Lower leg skin (tissue), 4 donors: ENCODE results near the gene PTGES2. TPM values are rescaled to one million over a fixed set of nuclear protein-coding genes. Genes with fewer than 3 reads are reported as not detected.

Experiments
- DNase-seq, 2 donors: peaks; one replicate each; pipeline ENCODE4 v3.0.0-alpha.2; 2019; ENCODE audit warnings: low spot score in 2 of 2
- H3K4me3 ChIP-seq: fragments of 200-600 bp; sonication (generic); 2 replicates; pipeline ENCODE4 v1.5.1; 2017; ENCODE audit warnings: mild to moderate bottlenecking, low read depth; ENCODE audit not compliant: poor library complexity, severe bottlenecking
- CTCF ChIP-seq, 3 donors: fragments of 450-650 bp; IDR thresholded peaks; one replicate each; pipeline ENCODE4 v1.5.1; 2016; ENCODE audit warnings: antibody characterized with exemption in 3 of 3, mild to moderate bottlenecking in 3 of 3, moderate library complexity in 2 of 3
- POLR2A ChIP-seq, 2 donors: fragments of 450-650 bp; IDR thresholded peaks; one replicate each; pipeline ENCODE4 v1.6.1; 2016 to 2017; ENCODE audit warnings: antibody characterized with exemption in 2 of 2, mild to moderate bottlenecking in 1 of 2, moderate library complexity in 1 of 2
- WGBS, 2 donors: methylation state at CpG; one replicate each; pipeline ENCODE4 v1.1.5; 2018; 5-methylcytosine and 5-hydroxymethylcytosine counted together
- intact Hi-C: fragments of 100-400 bp; cut with DNase I; formaldehyde crosslinking; loops from one replicate; pipeline ENCODE4 v1.15.0; 2023; ENCODE audit warnings: low total_unique reads
- total RNA-seq, 4 donors: library from RNA; depleted of rRNA; stranded (reverse); fragments of >200 nt; gene quantifications; one replicate each; pipeline ENCODE4 v1.1.0, GENCODE V29; 2016

The PTGES2 gene
- total RNA-seq, 4 donors from 2014 or later, result 32.6 to 66.5 (median 56.3) TPM

GRCh38 chr9:128146591-128147120 lies 19.1 kb upstream of the PTGES2 start:
- TF ChIP-seq POLR2A (IDR thresholded peaks at IDR 0.05) (no peak), CTCF (IDR thresholded peaks at IDR 0.05) (no peak)
- no peak overlapping the region for H3K4me3 ChIP-seq
- intact Hi-C loops, result no loop called here
- WGBS, 2 donors, result 88 to 97% methylated on average over 6 to 8 of the region's 8 CpGs
- no peak for DNase-seq

GRCh38 chr9:128145951-128146351 lies 18.4 kb upstream of the PTGES2 start:
- 47 to 69% methylated on average over 9 to 12 of the region's 13 CpGs for WGBS, 2 donors
- TF ChIP-seq POLR2A (IDR thresholded peaks at IDR 0.05), result no peak
- TF ChIP-seq CTCF (IDR thresholded peaks at IDR 0.05), result no peak
- intact Hi-C loops, result no loop called here
- DNase-seq, result no peak
- H3K4me3 ChIP-seq, result no peak overlapping the region

- WGBS, 2 donors, result 35 to 48% methylated on average over 8 of the region's 8 CpGs
- TF ChIP-seq POLR2A (IDR thresholded peaks at IDR 0.05), result no peak
- TF ChIP-seq CTCF (IDR thresholded peaks at IDR 0.05), result no peak
- H3K4me3 ChIP-seq, result no peak overlapping the region
- intact Hi-C loops, result no loop called here
- no peak for DNase-seq
Measured at GRCh38 chr9:128145536-128145935, 18.0 kb upstream of the PTGES2 start.

GRCh38 chr9:128144239-128145181 lies 17.0 kb upstream of the PTGES2 start:
- no peak overlapping the region for H3K4me3 ChIP-seq
- TF ChIP-seq POLR2A (IDR thresholded peaks at IDR 0.05), result no peak
- TF ChIP-seq CTCF (IDR thresholded peaks at IDR 0.05), result no peak
- WGBS, 2 donors, result 93 to 94% methylated on average over 17 to 22 of the region's 22 CpGs
- intact Hi-C loops, result no loop called here
- DNase-seq, result no peak

- 55 to 63% methylated on average over 7 to 8 of the region's 8 CpGs for WGBS, 2 donors
- H3K4me3 ChIP-seq, result no peak overlapping the region
- TF ChIP-seq CTCF (IDR thresholded peaks at IDR 0.05) (no peak), POLR2A (IDR thresholded peaks at IDR 0.05) (no peak)
- intact Hi-C loops, result no loop called here
- no peak for DNase-seq
Measured at GRCh38 chr9:128143525-128144238, 16.2 kb upstream of the PTGES2 start.
